Endothelial cell of umbilical vein (primary cell): ENCODE measurements around the gene DOCK7. TPM values are rescaled to one million over a fixed set of nuclear protein-coding genes. Genes with fewer than 3 reads are reported as not detected.

Experiments
- BruUV-seq: library from RNA; stranded (reverse); fragments of 400-500 nt; replicated peaks from 2 replicates; lab custom pipeline; 2021; lab: Mats Ljungman, UMichigan
- CTCF ChIA-PET: fragments of 300-600, 350-600 bp; sonication (Branson Sonifier 250); formaldehyde crosslinking; loops from one replicate; lab custom pipeline; 2021; ENCODE audit warnings: antibody characterized with exemption, inconsistent platforms; lab: Charles Lee
- POLR2A ChIA-PET: fragments of 300-600, 350-600 bp; sonication (Branson Sonifier 250); formaldehyde crosslinking; loops from one replicate; lab custom pipeline; 2021; ENCODE audit warnings: antibody characterized with exemption, inconsistent platforms; lab: Charles Lee
- DNase-seq: peaks from one replicate; pipeline ENCODE4 v3.0.0-alpha.2; 2011; ENCODE audit warnings: low read depth, low spot score
- FAIRE-seq: peaks from 2 replicates; lab custom pipeline; 2011; peaks lifted over from hg19 to GRCh38; lab: Jason Lieb, UNC
- H2AFZ ChIP-seq: 2 replicates; pipeline ENCODE4 v1.6.0; 2012; ENCODE audit warnings: low read depth, low read length, control low read depth, inconsistent platforms
- H3K27ac ChIP-seq: 2 replicates; pipeline ENCODE4 v1.5.1; 2011; ENCODE audit warnings: low read depth, mild to moderate bottlenecking, control low read depth, low read length, moderate library complexity; ENCODE audit not compliant: insufficient read depth
- H3K27me3 ChIP-seq, 2 experiments: 2 replicates each; pipeline versions ENCODE4 v1.6.0 to v1.6.1; 2011; ENCODE audit warnings: low read length in 2 of 2, mixed read lengths in 1 of 2; ENCODE audit not compliant: control insufficient read depth in 2 of 2, insufficient read depth in 2 of 2
- H3K36me3 ChIP-seq, 2 experiments: 2 replicates in 1 of 2; 3 replicates in 1 of 2; pipeline ENCODE4 v1.5.1; 2011; ENCODE audit warnings: low read length in 2 of 2, mild to moderate bottlenecking in 1 of 2, moderate library complexity in 1 of 2; ENCODE audit not compliant: control insufficient read depth in 2 of 2, insufficient read depth in 2 of 2; ENCODE audit errors: extremely low read depth in 1 of 2
- H3K4me1 ChIP-seq: 3 replicates; pipeline ENCODE4 v1.5.1; 2011; ENCODE audit warnings: mild to moderate bottlenecking, low read length; ENCODE audit not compliant: control insufficient read depth, insufficient read depth; ENCODE audit errors: extremely low read depth
- H3K4me2 ChIP-seq: 2 replicates; pipeline ENCODE4 v1.6.1; 2011; ENCODE audit warnings: low read length, control low read depth, mixed read lengths; ENCODE audit not compliant: insufficient read depth
- H3K4me3 ChIP-seq, 3 experiments: fragments of 200-600 bp in 1 of 3; sonication (generic), shearing (Covaris generic) in 1 of 3; replicated peaks in 1 of 3; 2 replicates each; pipeline ENCODE4 v1.5.1; 2011 to 2016; ENCODE audit warnings: control low read depth in 3 of 3, low read length in 3 of 3, mild to moderate bottlenecking in 2 of 3, inconsistent platforms in 1 of 3, low read depth in 1 of 3, moderate library complexity in 1 of 3; ENCODE audit not compliant: insufficient read depth in 1 of 3
- H3K79me2 ChIP-seq: 2 replicates; pipeline ENCODE4 v1.6.0; 2012; ENCODE audit warnings: low read length, inconsistent platforms; ENCODE audit not compliant: control insufficient read depth, insufficient read depth
- H3K9ac ChIP-seq: replicated peaks from 2 replicates; pipeline ENCODE3; 2011; ENCODE audit warnings: low read length, control low read depth; ENCODE audit not compliant: insufficient read depth; ENCODE audit errors: extremely low read depth
- H3K9me1 ChIP-seq: replicated peaks from 3 replicates; pipeline ENCODE4 v1.6.0; 2011; ENCODE audit warnings: mild to moderate bottlenecking, low read length; ENCODE audit not compliant: control insufficient read depth, insufficient read depth; ENCODE audit errors: extremely low read depth
- H3K9me3 ChIP-seq: replicated peaks from 2 replicates; pipeline ENCODE4 v1.5.1; 2012; ENCODE audit warnings: low read length, inconsistent platforms; ENCODE audit not compliant: control insufficient read depth, insufficient read depth
- H4K20me1 ChIP-seq: replicated peaks from 2 replicates; pipeline ENCODE3; 2011; ENCODE audit warnings: mild to moderate bottlenecking, low read length; ENCODE audit not compliant: control insufficient read depth, insufficient read depth; ENCODE audit errors: extremely low read depth
- EZH2 ChIP-seq: IDR thresholded peaks from 2 replicates; pipeline ENCODE4 v1.6.1; 2012; ENCODE audit warnings: borderline replicate concordance, low read depth, mild to moderate bottlenecking, moderate library complexity, low read length, inconsistent platforms; ENCODE audit not compliant: severe bottlenecking
- FOS ChIP-seq: IDR thresholded peaks from 2 replicates; pipeline ENCODE4 v1.6.1; 2011; ENCODE audit warnings: mild to moderate bottlenecking, low read length, moderate library complexity, borderline replicate concordance; ENCODE audit not compliant: insufficient read depth
- GATA2 ChIP-seq: IDR thresholded peaks from 2 replicates; pipeline ENCODE4 v1.7.0; 2011; ENCODE audit warnings: low read depth, mild to moderate bottlenecking, moderate library complexity, mixed read lengths, low read length; ENCODE audit not compliant: insufficient read length, insufficient read depth
- JUN ChIP-seq: IDR thresholded peaks from 2 replicates; pipeline ENCODE4 v1.6.1; 2011; ENCODE audit warnings: borderline replicate concordance, low read depth; ENCODE audit not compliant: insufficient read length, insufficient read depth
- MYC ChIP-seq: IDR thresholded peaks from one replicate; pipeline ENCODE4 v1.6.1; 2011; ENCODE audit warnings: mild to moderate bottlenecking, low read depth, low read length
- POLR2A ChIP-seq: IDR thresholded peaks from 2 replicates; pipeline ENCODE4 v1.6.1; 2012; ENCODE audit warnings: low read depth, mild to moderate bottlenecking, control low read depth, low read length
- POLR2AphosphoS5 ChIP-seq: IDR thresholded peaks from 2 replicates; pipeline ENCODE4 v1.6.1; 2012; ENCODE audit warnings: low read depth, mild to moderate bottlenecking, control low read depth, low read length, moderate library complexity; ENCODE audit not compliant: insufficient read depth
- dilution Hi-C: fragments of 300-500 bp; cut with MboI; formaldehyde crosslinking; loops from one replicate; pipeline ENCODE4 v1.15.0; 2019; ENCODE audit warnings: low sequenced_read_pairs; ENCODE audit not compliant: extremely low pct_ligation_motif_present
- intact Hi-C: fragments of 100-400 bp; cut with micrococcal nuclease; formaldehyde crosslinking; loops from one replicate; pipeline ENCODE4 v1.10.0; 2022
- polyA plus RNA-seq, 4 experiments: library from polyadenylated mRNA; depleted of rRNA in 3 of 4; stranded (reverse) in 3 of 4; unstranded in 1 of 4; fragments of >200 nt; gene quantifications; 2 replicates each; pipeline versions ENCODE4 v1.2.1 to v1.2.3, GENCODE V29; 2011 to 2012; ENCODE audit warnings: missing spikeins in 1 of 4
- total RNA-seq: library from RNA; stranded (reverse); gene quantifications from 2 replicates; pipeline ENCODE4 v1.2.3, GENCODE V29; 2021
- TF ChIP-seq, protein P1 (sequence below), 2 donors: IDR thresholded peaks; 1 replicate in 1 of 2; 2 replicates in 1 of 2; pipeline ENCODE4 v1.5.1; 2011; ENCODE audit warnings: low read length in 2 of 2, mild to moderate bottlenecking in 2 of 2, moderate library complexity in 2 of 2, control low read depth in 1 of 2, inconsistent platforms in 1 of 2, low read depth in 1 of 2; ENCODE audit not compliant: insufficient read depth in 1 of 2; ENCODE audit errors: extremely low read depth in 1 of 2
- TF ChIP-seq, protein P2 (sequence below): IDR thresholded peaks from 2 replicates; pipeline ENCODE4 v1.6.1; 2011; ENCODE audit not compliant: insufficient read depth, insufficient read length

The DOCK7 gene
- total and polyA plus RNA-seq, 2 donors (not counting 3 experiments of a cell fraction or from before 2014, with no cell fraction given): 9.4 to 31.9 TPM

DNA sequence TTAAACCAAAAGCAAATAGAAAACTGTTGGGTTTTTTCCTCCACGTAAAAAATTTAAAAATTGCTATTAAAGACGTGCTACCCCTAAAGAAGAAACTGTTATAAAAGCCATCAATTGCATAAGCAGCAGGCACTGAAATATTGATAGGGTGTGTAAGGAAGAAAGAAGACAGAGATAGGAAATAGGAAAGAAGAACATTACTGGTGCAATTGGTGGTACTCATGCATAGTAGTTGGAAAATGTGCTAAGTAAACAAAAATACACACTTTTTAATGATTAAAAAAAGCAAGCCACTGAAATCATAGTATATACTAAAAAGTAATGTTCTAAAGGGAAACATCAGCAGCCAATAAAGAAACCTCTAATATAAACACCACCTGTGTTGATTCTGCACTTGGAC lies 143.6 kb downstream of the DOCK7 start:
- dilution Hi-C loops: no loop called here
- no peak for FAIRE-seq
- Histone ChIP-seq H3K36me3 (peaks cover 0 to 2% of the 10 kb centered on the region in 2 experiments), H3K4me2 (no peak overlapping the region), H3K9ac (no peak overlapping the region), H4K20me1 (no peaks in the 10 kb centered on the region), H3K27me3 (no peaks in the 10 kb centered on the region), H3K9me3 (no peaks in the 10 kb centered on the region), H2AFZ (no peak overlapping the region), H3K79me2 (no peaks in the 10 kb centered on the region), H3K9me1 (no peaks in the 10 kb centered on the region), H3K27ac (no peak overlapping the region), H3K4me1 (no peaks in the 10 kb centered on the region), H3K4me3 (no peak overlapping the region)
- intact Hi-C loops: no loop called here
- no peak for TF ChIP-seq POLR2A
- TF ChIP-seq GATA2: no peak
- no peak for TF ChIP-seq FOS
- TF ChIP-seq MYC: no peak
- no peak for TF ChIP-seq EZH2
- TF ChIP-seq, protein P1, sequence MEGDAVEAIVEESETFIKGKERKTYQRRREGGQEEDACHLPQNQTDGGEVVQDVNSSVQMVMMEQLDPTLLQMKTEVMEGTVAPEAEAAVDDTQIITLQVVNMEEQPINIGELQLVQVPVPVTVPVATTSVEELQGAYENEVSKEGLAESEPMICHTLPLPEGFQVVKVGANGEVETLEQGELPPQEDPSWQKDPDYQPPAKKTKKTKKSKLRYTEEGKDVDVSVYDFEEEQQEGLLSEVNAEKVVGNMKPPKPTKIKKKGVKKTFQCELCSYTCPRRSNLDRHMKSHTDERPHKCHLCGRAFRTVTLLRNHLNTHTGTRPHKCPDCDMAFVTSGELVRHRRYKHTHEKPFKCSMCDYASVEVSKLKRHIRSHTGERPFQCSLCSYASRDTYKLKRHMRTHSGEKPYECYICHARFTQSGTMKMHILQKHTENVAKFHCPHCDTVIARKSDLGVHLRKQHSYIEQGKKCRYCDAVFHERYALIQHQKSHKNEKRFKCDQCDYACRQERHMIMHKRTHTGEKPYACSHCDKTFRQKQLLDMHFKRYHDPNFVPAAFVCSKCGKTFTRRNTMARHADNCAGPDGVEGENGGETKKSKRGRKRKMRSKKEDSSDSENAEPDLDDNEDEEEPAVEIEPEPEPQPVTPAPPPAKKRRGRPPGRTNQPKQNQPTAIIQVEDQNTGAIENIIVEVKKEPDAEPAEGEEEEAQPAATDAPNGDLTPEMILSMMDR (IDR thresholded peaks at IDR 0.05; ENCODE audit: extremely low read depth in 1 of 2, insufficient read depth in 1 of 2, low read depth in 1 of 2, low read length in 2 of 2): no peak
- no peak for TF ChIP-seq JUN
- TF ChIP-seq, protein P2, sequence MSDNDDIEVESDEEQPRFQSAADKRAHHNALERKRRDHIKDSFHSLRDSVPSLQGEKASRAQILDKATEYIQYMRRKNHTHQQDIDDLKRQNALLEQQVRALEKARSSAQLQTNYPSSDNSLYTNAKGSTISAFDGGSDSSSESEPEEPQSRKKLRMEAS: no peak
- TF ChIP-seq POLR2AphosphoS5: no peak
- CTCF ChIA-PET: no interaction called here
- DNase-seq: no peak
- no TSS peak for BruUV-seq
- POLR2A ChIA-PET: no interaction called here
